SU-DHL-6 (cell line): ENCODE measurements around the gene ABCG4.
A peak's percentile ranks its signal among the peaks of the same experiment; 100 is the strongest.

ENCODE experiments used
- H2AFZ ChIP-seq: fragments of 200-600 bp; sonication (generic); 2 replicates; pipeline ENCODE4 v1.6.1; 2014; ENCODE audit warnings: low read depth, mild to moderate bottlenecking, moderate library complexity, mixed read lengths, antibody characterized with exemption, low read length; ENCODE audit not compliant: severe bottlenecking
- H3F3A ChIP-seq: fragments of 200-600 bp; shearing (Covaris generic); 2 replicates; pipeline ENCODE4 v1.6.0; 2016; ENCODE audit warnings: antibody characterized with exemption, mild to moderate bottlenecking; ENCODE audit not compliant: insufficient read depth
- H3K27ac ChIP-seq: fragments of 200-600 bp; sonication (generic); 2 replicates; pipeline ENCODE4 v1.5.1; 2016; ENCODE audit warnings: low read depth, mild to moderate bottlenecking, low read length, moderate library complexity, mixed read lengths
- H3K27me3 ChIP-seq: fragments of 200-600 bp; sonication (generic), shearing (Covaris generic); 2 replicates; pipeline ENCODE4 v1.6.0; 2014; ENCODE audit warnings: mild to moderate bottlenecking, low read length
- H3K36me3 ChIP-seq: fragments of 200-600 bp; sonication (generic); 2 replicates; pipeline ENCODE4 v1.6.1; 2014; ENCODE audit warnings: mild to moderate bottlenecking, low read length, mixed read lengths
- H3K4me2 ChIP-seq: fragments of 300-600, 200-600 bp; shearing (Covaris generic), sonication (generic); 2 replicates; pipeline ENCODE4 v1.6.0; 2014; ENCODE audit warnings: low read length, low read depth, mild to moderate bottlenecking; ENCODE audit not compliant: poor library complexity, severe bottlenecking
- H3K4me3 ChIP-seq: fragments of 200-600 bp; sonication (generic); 2 replicates; pipeline ENCODE4 v1.5.1; 2014; ENCODE audit warnings: antibody characterized with exemption, low read length, mild to moderate bottlenecking, mixed read lengths; ENCODE audit not compliant: insufficient read depth, poor library complexity, severe bottlenecking
- H3K79me2 ChIP-seq: fragments of 200-600 bp; sonication (generic); 2 replicates; pipeline ENCODE4 v1.6.1; 2014; ENCODE audit warnings: mild to moderate bottlenecking, low read length, moderate library complexity; ENCODE audit not compliant: insufficient read depth
- H3K9ac ChIP-seq: fragments of 200-600 bp; sonication (generic); 2 replicates; pipeline ENCODE4 v1.7.0; 2014; ENCODE audit warnings: mild to moderate bottlenecking, low read length
- H3K9me2 ChIP-seq: fragments of 200-600 bp; sonication (generic); replicated peaks from 2 replicates; pipeline ENCODE4 v1.6.1; 2014; ENCODE audit warnings: low read length; ENCODE audit not compliant: insufficient read depth
- H3K9me3 ChIP-seq: fragments of 200-600 bp; sonication (generic); 2 replicates; pipeline ENCODE4 v1.6.1; 2014; ENCODE audit warnings: low read length, mixed read lengths; ENCODE audit not compliant: insufficient read depth
- H4K20me1 ChIP-seq: fragments of 200-600 bp; sonication (generic); 2 replicates; pipeline ENCODE4 v1.6.1; 2014; ENCODE audit warnings: low read depth, mild to moderate bottlenecking, antibody characterized with exemption, low read length, moderate library complexity, mixed read lengths
- EZH2phosphoT487 ChIP-seq: fragments of 200-600 bp; sonication (generic), shearing (Covaris generic); conservative IDR thresholded peaks from 2 replicates; pipeline ENCODE4 v1.6.1; 2018; ENCODE audit warnings: mild to moderate bottlenecking, antibody characterized with exemption, low read length, moderate library complexity, mixed read lengths
- TF ChIP-seq, protein P1 (sequence below): fragments of 200-600 bp; sonication (generic); IDR thresholded peaks from one replicate; pipeline ENCODE4 v1.5.1; 2017; ENCODE audit warnings: antibody characterized with exemption, mild to moderate bottlenecking, low read length, moderate library complexity; ENCODE audit not compliant: insufficient read depth, poor library complexity, severe bottlenecking

The ABCG4 gene

GRCh38 chr11:119204066-119204465 is 55.2 kb downstream of the ABCG4 start:
- 0 out of 2 replicates have a peak, but pooled peaks cover 9% of the 10 kb centered on the region for H4K20me1 ChIP-seq
- no peak overlapping the region for H3K4me3 ChIP-seq
- no peak overlapping the region for H3K4me2 ChIP-seq
- H3K9me3 ChIP-seq, result no peaks in the 10 kb centered on the region
- no peaks in the 10 kb centered on the region for H3K9me2 ChIP-seq
- H3K79me2 ChIP-seq, result peaks cover 24% of the 10 kb centered on the region
- no peak overlapping the region for H2AFZ ChIP-seq
- peaks cover 6% of the 10 kb centered on the region; the same call in 1 of the 2 replicates for H3F3A ChIP-seq
- TF ChIP-seq, protein P1, sequence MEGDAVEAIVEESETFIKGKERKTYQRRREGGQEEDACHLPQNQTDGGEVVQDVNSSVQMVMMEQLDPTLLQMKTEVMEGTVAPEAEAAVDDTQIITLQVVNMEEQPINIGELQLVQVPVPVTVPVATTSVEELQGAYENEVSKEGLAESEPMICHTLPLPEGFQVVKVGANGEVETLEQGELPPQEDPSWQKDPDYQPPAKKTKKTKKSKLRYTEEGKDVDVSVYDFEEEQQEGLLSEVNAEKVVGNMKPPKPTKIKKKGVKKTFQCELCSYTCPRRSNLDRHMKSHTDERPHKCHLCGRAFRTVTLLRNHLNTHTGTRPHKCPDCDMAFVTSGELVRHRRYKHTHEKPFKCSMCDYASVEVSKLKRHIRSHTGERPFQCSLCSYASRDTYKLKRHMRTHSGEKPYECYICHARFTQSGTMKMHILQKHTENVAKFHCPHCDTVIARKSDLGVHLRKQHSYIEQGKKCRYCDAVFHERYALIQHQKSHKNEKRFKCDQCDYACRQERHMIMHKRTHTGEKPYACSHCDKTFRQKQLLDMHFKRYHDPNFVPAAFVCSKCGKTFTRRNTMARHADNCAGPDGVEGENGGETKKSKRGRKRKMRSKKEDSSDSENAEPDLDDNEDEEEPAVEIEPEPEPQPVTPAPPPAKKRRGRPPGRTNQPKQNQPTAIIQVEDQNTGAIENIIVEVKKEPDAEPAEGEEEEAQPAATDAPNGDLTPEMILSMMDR, result no peak
- no peak for TF ChIP-seq EZH2phosphoT487
- no peak overlapping the region for H3K9ac ChIP-seq
- H3K36me3 ChIP-seq, result no peaks in the 10 kb centered on the region
- no peaks in the 10 kb centered on the region for H3K27me3 ChIP-seq
- H3K27ac ChIP-seq, result no peak overlapping the region

GRCh38 chr11:119205080-119205479 is 56.2 kb downstream of the ABCG4 start:
- Histone ChIP-seq H3K36me3 (no peaks in the 10 kb centered on the region), H3K9me2 (no peaks in the 10 kb centered on the region), H3K4me3 (no peak overlapping the region), H3K27me3 (no peaks in the 10 kb centered on the region), H3K9me3 (no peaks in the 10 kb centered on the region), H3K79me2 (peaks cover 34% of the 10 kb centered on the region), H2AFZ (peak overlapping the region; percentile 100), H3K27ac (no peak overlapping the region; the same call in 1 of the 2 replicates), H3K9ac (peak overlapping the region; percentile 99; the same call in 1 of the 2 replicates), H3F3A (peaks cover 11% of the 10 kb centered on the region; the same call in 1 of the 2 replicates), H4K20me1 (0 out of 2 replicates have a peak, but pooled peaks cover 9% of the 10 kb centered on the region), H3K4me2 (peak overlapping the region; percentile 95)
- TF ChIP-seq, protein P1, result no peak
- TF ChIP-seq EZH2phosphoT487, result no peak

DNA sequence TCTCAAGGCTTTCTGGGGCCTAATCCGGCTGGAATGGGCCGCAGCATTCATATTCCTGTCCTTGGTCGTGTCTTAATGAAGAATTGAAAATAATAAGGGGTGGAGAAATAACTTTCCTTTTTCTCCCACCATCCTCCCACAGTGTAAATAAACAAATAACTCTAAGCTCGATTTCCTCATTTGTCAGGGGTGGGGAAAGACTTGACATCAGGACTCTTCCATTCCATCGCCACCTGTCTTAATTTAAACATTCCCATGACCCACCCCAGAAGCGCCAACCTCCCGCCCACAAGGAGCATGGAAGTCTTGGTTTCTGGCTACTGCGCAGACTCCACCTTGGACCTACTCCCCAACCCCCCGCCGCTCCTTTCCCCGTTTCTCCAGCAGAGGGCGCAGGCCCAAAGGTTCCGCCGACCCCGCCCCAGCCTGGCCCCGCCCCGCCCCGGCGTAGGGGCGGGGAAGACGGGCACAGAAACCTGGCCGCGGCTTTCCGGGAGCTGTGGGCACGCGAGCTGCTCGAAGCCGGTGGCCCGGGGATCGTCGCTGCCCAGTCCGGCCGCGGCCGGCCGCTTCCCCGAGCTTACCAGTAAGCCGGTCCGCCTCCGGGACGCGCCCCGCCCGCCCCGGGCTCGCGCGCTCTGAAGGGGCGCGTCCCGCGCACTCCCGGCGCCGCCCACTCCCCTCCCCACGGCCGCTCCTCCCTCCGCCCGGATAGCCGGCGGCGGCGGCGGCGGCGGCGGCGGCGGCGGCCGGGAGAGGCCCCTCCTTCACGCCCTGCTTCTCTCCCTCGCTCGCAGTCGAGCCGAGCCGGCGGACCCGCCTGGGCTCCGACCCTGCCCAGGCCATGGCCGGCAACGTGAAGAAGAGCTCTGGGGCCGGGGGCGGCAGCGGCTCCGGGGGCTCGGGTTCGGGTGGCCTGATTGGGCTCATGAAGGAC is 57.0 kb downstream of the ABCG4 start, which contains the start of gene CBL:
Gene CBL (plus strand): TSS at position 766 of the 937 bp plus-strand sequence. CDS start 79 bp downstream, at position 845.
- H3K4me3 ChIP-seq, result peak within 1 kb of the TSS; percentile 100
- peak within 1 kb of the TSS; percentile 83 for H3K27ac ChIP-seq
- peaks cover 42% of the 10 kb centered on the region for H3K79me2 ChIP-seq
- H4K20me1 ChIP-seq, result 0 out of 2 replicates have a peak, but pooled peaks cover 9% of the 10 kb centered on the region
- TF ChIP-seq, protein P1, result peak; percentile 92
- TF ChIP-seq EZH2phosphoT487, result no peak
- no peaks in the 10 kb centered on the region for H3K36me3 ChIP-seq
- no peaks in the 10 kb centered on the region for H3K9me2 ChIP-seq
- peak within 1 kb of the TSS; percentile 95 for H3K4me2 ChIP-seq
- no peaks in the 10 kb centered on the region for H3K9me3 ChIP-seq
- peaks cover 12% of the 10 kb centered on the region; the same call in 1 of the 2 replicates for H3F3A ChIP-seq
- peak within 1 kb of the TSS; percentile 99 for H3K9ac ChIP-seq
- H2AFZ ChIP-seq, result peak within 1 kb of the TSS; percentile 100
- H3K27me3 ChIP-seq, result no peaks in the 10 kb centered on the region
